Left renal cortex interstitium (tissue), 4 donors: ENCODE data around the gene MINDY4B. TPM values are rescaled to one million over a fixed set of nuclear protein-coding genes. Genes with fewer than 3 reads are reported as not detected.
"Not testable (repeated sequence)": the region's sequence is repeated elsewhere in the genome, so short reads cannot be mapped to it uniquely, and the experiment has no call there.

Experiments used
- DNase-seq, 4 donors: peaks; one replicate each; pipeline ENCODE4 v3.0.0-alpha.2; 2013; ENCODE audit warnings: low read depth in 4 of 4, low spot score in 2 of 4, missing footprints in 1 of 4
- polyA plus RNA-seq, 4 donors: library from polyadenylated mRNA; unstranded; fragments of 120-200 nt; gene quantifications; one replicate each; pipeline ENCODE4 v1.2.1, GENCODE V29; 2013; ENCODE audit not compliant: insufficient read length in 4 of 4

The MINDY4B gene
- polyA plus RNA-seq, 4 donors: not detected

DNA sequence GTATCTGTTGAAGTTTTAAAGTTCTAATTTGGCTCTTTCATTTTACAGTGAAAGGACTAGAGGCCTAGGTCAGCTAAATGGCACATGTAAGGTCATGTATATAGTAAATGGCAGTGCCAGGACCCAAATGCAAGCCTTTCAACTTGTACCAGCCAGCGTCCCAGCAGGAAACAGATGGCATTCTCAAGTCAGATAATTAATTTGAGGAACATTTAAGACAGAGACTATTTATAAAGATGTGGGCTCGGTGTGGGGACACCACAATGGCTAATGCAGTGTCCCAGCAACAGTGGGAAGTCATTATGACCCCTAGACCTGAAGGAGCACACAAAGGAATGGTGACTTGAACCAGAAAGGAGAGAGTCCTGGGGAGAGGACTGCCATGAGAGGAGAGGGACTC lies 6.1 kb downstream of the MINDY4B start:
- DNase-seq: no peak

DNA sequence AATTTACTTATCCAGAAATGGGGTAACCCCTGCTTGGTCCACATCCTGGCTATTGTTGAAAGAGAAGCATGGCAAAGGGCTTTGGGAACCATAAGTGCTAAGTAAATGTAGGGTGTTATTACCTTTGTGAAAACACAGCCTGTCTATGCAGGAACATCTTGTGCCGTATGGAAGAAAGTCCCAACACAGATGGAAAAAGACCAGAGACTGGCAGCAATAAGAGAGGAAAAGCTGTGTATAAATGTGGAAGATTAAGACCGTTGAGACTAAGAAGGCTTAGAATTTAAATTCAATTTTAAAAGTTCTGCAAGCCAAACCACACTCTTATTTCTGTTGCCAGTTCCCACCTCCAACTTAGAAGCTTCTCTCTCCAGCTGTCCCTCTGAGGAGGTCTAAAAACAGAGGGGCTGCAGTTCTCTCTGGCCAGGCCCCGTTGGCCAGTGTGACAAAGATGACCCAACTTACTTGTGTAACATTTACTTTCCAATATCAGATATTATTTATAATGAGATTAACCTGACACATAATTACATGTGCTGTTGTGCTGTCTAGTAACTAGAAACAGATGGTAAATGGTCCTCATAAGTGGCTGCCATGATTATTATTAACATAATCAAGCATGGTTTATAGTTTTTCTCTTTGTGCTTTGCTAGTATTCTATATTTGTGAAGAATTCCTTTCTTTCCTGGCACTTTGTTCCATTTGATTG lies 7.0 kb downstream of the MINDY4B start:
- DNase-seq: no peak

DNA sequence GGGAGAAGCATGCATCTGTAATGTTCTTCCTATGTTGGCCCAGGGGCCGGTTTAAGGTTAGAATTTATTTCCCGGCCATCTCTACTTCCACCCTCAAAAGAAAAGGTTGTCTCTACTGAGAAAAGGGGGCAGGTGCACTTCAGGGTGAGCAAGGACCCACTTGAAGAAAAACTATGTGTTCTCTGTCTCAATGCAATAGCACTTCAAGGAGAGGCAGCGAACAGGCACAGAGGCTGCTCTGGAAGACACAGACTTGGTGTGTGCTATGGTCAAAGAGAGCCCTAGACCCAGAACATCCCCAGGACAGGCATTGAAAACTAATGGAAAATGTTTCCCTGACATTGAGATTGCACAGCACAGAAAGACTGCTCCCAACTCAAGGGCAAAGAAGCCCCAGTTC lies 7.6 kb downstream of the MINDY4B start:
- DNase-seq: no peak

DNA sequence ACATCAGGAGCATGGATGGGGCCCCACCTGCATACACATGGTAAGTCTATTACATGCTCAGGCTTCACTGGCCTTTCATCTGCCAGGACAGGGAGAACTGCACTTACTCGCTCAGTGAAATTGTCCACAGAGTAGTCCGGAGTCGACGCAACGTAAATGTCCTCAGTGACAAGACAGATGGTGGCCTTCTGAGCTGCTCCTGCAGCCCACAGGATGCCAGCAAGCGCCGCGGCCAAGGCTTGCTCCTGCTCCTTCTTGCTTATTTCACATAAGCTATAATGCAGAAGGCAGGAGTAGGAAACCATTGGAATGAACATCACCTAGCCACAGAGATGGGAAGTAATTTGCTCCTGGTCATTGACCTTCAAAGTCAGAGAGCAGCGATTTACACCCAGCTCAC lies 14.4 kb downstream of the MINDY4B start:
- DNase-seq: no peak

DNA sequence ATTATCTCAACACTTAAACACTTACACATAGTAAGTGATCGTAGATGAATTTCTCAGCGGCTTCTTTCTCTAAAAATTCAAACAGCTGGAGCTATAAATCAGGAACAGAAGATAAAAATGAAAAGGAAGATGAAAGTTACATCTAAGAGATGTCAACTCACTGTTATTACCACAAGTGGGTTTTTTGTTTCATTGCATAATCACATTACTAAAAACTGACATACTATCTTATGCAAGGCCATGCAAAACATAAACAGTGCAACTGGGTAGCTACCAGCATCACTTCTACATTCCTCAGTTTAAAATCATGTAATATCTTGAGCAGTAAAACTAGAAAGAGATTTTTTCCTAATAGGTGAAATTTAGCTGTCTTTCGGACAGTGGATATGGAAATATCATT lies 14.9 kb downstream of the MINDY4B start:
- no peak for DNase-seq

DNA sequence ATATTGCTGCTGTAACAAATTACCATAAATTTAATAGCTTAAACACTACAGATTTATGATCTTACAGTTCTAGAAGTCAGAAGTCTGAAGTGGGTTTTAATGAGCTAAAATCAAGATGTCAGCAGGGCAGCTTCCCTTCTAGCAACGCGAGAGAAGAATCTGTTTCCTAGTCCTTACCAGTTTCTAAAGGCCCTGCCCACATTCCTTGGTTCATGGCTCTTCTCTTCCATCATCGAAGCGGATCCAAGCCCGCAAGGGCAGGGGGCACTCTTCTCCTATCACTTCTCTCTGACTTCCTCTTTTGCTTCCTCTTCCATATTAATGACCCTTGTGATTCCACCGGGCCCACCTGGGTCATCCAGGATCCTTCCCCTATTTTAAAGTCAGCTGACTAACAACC lies 16.1 kb downstream of the MINDY4B start:
- DNase-seq: no peak

DNA sequence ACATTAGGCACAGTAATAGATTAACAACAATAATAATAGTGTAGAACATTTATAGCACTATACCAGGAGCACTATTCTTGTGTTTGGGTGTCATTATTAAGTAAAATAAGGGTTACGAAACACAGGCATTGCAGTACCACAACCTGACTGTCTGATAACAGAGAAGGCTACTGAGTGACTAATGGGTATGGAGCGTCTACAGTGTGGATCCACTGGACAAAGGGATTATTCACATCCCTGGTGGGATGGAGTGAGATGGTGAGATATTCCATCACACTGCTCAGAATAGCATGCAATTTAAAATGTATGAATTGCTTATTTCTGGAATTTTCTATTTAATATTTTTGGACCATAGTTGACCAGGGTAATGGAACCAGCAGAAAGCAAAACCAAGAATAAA lies 18.2 kb downstream of the MINDY4B start:
- no peak for DNase-seq

DNA sequence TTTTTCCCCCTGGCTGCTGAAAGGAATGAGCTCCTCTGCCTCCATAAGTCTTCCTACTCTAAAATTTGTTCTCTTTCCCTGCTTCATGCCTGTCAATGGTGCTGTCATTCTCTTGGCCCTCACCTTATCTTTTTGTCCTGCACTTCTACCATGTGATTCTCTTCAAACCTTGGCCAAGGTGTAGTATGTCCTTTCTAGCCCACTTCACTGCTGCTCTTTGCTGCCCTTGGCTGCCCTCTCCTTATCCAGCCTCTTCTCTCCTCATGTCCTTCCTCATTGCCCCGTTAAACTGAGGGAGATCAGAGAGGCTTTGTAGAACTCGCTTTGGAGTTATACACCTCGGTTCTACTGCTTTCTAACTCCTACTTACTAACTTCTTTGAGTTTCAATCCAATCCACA lies 19.7 kb downstream of the MINDY4B start:
- no peak for DNase-seq

DNA sequence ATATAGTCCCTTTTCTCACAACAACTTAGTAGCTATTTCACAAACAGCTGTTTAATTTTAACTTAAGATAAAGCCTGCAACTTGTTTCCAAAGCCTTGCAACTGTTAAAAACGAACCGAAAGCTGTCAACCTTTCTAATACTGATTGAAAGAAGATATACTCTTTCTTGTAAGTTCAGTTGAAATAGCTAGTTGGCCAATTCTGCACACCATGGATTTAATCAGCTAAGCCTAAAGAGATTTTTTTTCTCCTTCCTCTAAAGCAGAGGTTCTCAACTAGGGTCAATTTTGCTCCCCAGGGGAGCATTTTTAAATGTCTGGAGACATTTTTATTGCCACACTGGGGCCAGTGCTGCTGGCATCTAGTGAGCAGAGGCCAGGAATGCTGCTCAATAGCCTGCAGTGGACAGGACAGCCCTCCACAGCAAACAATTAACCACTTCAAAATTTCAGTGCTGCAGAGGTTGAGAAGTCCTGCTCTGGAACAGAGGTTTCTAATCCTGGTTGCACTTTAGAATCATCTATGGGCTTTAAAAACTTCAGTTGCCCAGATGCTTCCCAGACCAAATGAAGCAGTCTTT lies 26.2 kb downstream of the MINDY4B start:
- DNase-seq: peak in 2 of 4 donors; percentile 14 to 24

DNA sequence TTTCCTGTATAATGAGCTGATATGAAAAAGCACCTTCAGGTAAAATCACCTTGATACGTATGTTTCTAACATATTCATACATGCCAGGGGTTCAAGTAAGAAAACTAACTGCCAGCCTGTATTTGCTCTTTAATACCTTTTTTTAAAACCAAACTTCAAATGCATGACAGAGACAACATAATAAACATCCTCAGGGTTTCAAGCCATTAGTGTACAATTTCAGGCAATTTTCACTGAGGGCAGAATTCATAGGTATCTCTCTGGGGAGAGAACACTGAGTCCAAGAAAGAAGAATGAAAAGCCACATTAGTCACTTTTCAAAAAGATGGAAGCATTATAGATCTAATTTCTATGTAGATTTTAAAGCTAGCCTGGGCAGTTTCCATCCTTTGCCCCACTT lies 26.9 kb downstream of the MINDY4B start:
- no peak for DNase-seq

DNA sequence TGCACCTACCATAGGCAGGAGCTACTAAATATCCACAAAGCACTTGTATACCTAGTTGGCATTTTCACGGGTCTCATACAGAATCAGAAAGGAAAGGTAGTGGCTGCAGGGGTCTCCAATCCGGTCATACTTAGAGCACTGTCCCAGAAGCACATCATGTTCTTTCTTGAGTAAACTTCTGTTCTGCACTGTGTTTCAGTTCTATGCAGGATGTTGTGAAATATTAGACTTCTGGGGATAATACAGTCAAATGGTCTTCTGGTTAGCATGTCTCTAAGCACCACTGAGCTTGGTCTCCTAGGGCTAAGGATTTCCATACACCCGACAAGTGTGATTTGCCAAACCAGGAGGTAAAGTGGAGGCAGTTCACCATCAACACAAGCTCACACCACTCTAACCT lies 27.9 kb downstream of the MINDY4B start:
- DNase-seq: no peak

DNA sequence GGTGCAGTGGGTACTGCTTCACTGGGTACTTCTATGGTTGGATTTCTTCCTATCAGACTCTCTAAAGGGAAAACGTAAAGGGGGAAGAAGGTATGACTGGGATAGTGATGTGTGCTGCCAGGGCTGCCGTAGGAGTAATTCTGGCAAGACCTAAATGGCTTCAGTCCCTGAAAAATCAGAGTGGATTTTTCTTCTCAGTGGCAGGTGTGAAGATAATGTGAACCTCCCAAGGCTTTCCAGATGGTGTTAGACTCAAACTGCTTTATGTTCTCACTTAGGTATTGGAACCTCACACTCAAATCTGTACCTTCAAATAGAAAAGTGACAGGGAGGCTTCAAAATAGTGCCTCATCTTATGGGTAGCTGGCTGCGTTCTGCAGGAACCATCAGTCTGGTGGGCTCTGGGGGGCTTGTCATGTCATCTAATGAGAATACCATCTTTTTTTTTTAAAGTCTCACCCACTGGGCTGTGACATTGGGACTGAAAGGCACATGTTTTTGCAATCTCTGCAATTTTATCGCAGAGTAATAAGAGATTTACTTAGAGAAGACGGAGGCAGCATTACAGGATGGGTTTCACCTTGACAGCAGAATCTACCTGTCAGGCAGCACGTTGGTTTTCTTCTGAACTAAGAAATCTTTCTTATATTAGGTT lies 28.5 kb downstream of the MINDY4B start:
- DNase-seq: no peak

DNA sequence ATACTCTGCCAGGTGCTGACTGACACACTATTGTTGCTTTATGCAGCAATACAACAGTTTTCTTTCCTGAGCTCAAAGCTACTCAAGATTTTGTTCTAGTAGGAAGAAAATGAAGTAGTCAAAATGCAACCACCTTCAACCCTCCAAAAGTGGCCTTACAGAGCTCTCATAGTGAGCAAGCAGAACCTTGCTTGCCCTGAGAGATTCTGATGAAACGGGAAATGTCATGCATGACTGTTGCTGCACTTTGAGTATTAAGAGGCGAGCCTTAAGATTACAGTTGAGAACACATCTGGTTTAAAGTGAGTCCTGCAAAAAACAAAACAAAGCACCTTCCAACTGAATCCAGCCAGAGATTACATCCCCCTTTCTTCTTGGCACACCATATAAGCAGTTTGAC lies 29.7 kb downstream of the MINDY4B start:
- DNase-seq: no peak

DNA sequence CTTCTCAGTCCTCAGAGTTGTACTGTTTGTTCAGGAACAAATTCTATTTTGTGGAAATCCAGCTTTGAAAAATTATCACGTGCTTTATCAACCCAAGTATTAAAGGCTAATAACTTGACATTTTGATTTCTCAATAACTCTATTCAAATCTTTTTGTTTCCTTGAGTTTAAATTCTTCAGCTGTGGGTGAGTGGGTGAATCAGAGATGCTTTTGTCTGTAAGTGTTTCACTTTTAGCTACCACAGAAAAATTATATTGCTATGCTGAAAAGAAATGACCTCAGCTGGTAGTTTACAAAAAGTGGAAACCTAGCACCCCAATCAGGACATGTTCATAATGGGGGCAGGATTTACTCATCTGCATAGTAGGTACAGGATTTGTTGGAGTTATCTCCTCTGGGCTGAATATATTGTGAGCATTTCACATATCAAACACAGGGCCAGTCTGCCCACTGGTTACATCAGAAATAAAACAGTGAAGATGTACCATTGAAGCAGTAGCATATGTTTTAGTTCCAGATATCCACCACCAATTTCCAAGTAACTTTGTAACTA lies 30.5 kb downstream of the MINDY4B start:
- no peak for DNase-seq

DNA sequence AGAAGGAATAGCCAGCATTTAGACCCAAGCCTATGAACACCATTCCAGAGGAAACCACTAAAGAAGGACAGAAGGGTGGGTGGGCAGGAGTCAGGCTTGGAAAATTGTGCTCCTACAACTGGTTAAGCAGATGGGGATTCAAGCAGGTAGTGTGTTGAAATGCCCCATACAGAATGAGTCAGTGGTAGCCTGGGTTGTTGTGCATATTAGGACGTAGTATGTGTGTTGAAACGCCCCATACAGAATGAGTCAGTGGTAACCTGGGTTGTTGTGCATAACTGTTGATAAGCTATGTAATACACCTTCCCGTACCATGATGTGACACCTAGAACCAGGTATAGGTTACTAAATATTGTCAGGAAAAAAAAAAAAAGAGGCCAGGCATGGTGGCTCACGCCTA lies 34.0 kb downstream of the MINDY4B start:
- no peak for DNase-seq

DNA sequence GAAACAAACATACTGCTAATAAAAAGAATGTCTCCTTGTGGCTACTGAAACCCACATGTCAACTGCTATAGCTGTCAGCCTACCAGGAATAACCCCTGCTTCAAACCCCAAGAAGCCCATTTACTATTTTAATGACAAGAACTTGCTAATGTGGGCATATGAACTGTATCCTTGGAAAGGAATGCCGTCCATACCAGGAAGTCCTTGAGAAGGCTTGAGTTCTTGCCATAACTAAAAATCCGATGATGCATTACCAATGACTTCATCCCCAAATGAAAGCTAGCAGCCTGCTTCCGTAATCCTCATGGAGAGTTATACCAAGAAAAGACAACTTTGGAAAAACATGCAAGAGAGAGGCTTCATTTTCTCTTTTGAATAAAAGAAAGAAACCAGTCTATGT lies 34.8 kb downstream of the MINDY4B start:
- no peak for DNase-seq

DNA sequence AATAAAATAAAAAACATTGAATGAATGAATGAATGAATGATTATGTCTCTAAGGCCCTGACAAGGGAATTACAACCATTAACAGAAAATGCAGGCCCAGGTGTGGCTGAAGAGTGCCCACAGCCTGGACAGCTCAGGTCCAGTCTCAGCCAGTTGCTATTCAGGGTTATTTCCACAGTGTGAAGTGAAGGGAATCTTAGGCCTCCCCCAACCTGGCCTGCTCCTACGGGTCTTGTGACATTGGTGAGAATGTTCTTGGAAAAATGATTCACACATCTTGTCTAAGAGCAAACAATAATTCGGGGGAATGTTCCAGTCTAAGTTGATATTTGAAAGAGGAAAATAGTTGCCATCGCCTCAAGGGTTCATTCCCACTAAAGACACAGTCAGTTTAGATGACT lies 37.0 kb downstream of the MINDY4B start:
- DNase-seq: no peak

DNA sequence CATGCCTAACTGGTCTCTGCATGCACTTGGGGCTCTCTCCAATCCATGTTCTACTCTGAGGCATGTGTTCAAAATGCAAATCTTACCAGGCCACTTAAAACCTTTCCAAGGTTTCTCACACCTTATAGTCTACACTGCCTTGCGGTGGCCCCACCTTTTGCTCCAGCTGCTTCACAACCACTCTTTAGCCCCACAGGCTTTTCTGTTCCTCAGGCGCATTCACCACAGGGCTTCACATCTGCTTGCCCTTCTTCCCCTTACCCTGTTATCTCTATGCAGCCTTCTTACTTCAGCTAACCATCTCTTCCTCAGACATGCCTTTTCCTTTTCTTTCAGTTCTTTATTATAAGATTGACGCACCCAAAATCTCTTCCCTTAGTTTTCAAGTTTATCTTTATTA lies 37.8 kb downstream of the MINDY4B start:
- no peak for DNase-seq

DNA sequence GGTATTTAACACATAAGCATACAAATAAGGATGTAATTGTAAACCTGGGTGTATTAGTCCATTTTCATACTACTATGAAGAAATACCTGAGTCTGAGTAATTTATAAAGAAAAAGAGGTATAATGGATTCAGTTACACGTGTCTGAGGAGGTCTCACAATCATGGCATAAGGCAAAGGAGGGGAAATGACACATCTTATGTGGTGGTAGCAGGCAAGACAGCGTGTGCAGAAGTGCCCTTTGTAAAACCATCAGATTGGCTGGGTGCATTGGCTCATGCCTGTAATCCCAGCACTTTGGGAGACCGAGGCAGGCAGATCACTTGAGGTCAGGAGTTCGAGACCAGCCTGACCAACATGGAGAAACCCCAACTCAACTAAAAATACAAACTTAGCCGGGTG lies 41.3 kb downstream of the MINDY4B start:
- not testable (repeated sequence) for DNase-seq

DNA sequence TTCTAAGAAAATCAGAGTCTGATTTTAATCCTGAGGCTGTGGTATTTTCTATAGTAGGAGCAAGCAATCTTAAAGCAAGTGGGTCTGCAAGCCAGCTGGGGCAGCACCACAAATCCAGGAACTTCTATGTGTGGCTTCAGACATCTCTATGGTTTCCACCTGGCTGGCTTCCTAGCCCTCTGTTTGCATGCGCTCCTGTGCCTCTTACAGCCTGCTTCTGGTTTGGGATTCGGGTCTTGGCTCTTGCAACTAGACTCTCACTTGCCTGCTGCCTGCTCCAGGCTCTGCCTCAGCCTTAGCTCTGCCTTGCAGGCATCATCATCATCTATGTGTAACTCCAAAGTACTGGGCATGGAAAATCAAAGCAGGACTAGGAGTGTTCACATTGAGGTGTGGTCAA lies 43.4 kb downstream of the MINDY4B start:
- no peak for DNase-seq

DNA sequence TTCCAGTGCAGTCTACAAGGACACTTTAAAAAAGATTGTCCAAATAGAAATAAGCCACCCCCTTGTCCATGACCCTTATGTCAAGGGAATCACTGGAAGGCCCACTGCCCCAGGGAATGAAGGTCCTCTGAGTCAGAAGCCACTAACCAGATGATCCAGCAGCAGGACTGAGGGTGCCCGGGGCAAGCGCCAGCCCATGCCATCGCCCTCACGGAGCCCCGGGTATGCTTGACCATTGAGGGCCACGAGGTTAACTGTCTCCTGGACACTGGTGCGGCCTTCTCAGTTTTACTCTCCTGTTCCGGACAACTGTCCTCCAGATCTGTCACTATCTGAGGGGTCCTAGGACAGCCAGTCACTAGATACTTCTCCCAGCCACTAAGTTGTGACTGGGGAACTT lies 47.3 kb downstream of the MINDY4B start:
- not testable (repeated sequence) for DNase-seq

DNA sequence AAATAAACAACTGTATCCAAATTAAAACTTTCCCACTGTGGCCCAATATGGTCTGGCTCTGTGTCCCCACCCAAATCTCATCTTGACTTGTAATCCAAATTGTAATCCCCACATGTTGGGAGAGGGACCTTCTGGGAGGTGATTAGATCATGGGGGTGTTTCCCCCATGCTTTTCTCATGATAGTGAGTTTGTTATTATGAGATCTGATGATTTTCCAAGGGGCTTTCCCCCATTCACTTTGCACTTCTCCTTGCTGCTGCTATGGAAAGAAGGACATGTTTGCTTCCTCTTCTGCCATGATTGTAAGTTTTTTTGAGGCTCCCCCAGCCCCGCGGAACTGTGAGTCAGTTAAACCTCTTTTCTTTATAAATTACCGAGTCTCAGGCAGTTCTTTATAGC lies 55.0 kb downstream of the MINDY4B start:
- DNase-seq: no peak
